Smooth muscle cell of trachea (primary cell): Measurements from ENCODE around the gene OR13C2. TPM values are rescaled to one million over a fixed set of nuclear protein-coding genes. Genes with fewer than 3 reads are reported as not detected.

Experiments used
- total RNA-seq: library from RNA; depleted of rRNA; stranded (reverse); fragments of >200 nt; gene quantifications from 2 replicates; pipeline ENCODE4 v1.2.1, GENCODE V29; 2014

The OR13C2 gene
- total RNA-seq = 0.15 TPM in 1 of 2 replicates, not detected in the other

GRCh38 chr9:104605527-104605926 lies at the start of gene OR13C2:
Gene OR13C2, minus strand, starts transcription at chr9:104605627. Its CDS starts 0 bp downstream, at chr9:104605627.

GRCh38 chr9:104618104-104618503 lies 12.7 kb upstream of the OR13C2 start, which contains the start of gene OR13C9:
Gene OR13C9, minus strand, starts transcription at chr9:104618204. Its CDS starts 0 bp downstream, at chr9:104618204.

GRCh38 chr9:104599313-104599712 lies 6.1 kb downstream of the OR13C2 start, which contains the start of gene OR13C5:
Gene OR13C5, minus strand, starts transcription at chr9:104599413. Its CDS starts 0 bp downstream, at chr9:104599413.

GRCh38 chr9:104568868-104569267 lies 36.6 kb downstream of the OR13C2 start, which contains the start of gene OR13C8:
Gene OR13C8, plus strand, starts transcription at chr9:104569168. Its CDS starts 0 bp downstream, at chr9:104569168.

Other genes with a start within 250 kb of the OR13C2 start
- not detected in 2 replicates for gene OR13F1, start 101.4 kb downstream of the OR13C2 start, total RNA-seq
- not detected in 2 replicates for gene OR13C4, start 78.4 kb downstream of the OR13C2 start, total RNA-seq
- gene OR13C3, start 68.8 kb downstream of the OR13C2 start, total RNA-seq = not detected in 2 replicates
- gene OR13C8, start 36.5 kb downstream of the OR13C2 start, total RNA-seq = not detected in 2 replicates
- gene OR13C5, start 6.2 kb downstream of the OR13C2 start, total RNA-seq = not detected in 2 replicates
- gene OR13C9, start 12.6 kb upstream of the OR13C2 start, total RNA-seq = not detected in 2 replicates
- not detected in 2 replicates for gene OR13D1, start 88.9 kb upstream of the OR13C2 start, total RNA-seq
- gene NIPSNAP3A, start 142.1 kb upstream of the OR13C2 start, total RNA-seq = 25.1 and 37.8 TPM in 2 replicates
- gene NIPSNAP3B, start 158.5 kb upstream of the OR13C2 start, total RNA-seq = 1.2 and 2.5 TPM in 2 replicates